Heart right ventricle (tissue), 16 donors: ENCODE results near the gene ARL1. TPM values are rescaled to one million over a fixed set of nuclear protein-coding genes. Genes with fewer than 3 reads are reported as not detected.

Experiments used
- ATAC-seq, 8 donors: fragments of 200-7000 bp; cut with Tn5 transposase; one replicate each; pipeline ENCODE4 v1.9.1; 2020; ENCODE audit warnings: mild to moderate bottlenecking in 8 of 8, moderate library complexity in 8 of 8, moderate number of reproducible peaks in 1 of 8
- DNase-seq, 2 donors: peaks; one replicate each; pipeline ENCODE4 v3.0.0-alpha.2; 2020
- H3K27ac ChIP-seq, 10 donors: fragments of 200-600 bp; sonication (generic) in 2 of 10; one replicate each; pipeline versions ENCODE4 v1.5.0 to v1.8.0; 2020 to 2022; ENCODE audit warnings: mild to moderate bottlenecking in 3 of 10
- H3K27me3 ChIP-seq, 7 donors: fragments of 200-600 bp; one replicate each; pipeline ENCODE4 v1.8.0; 2021 to 2022; ENCODE audit warnings: mild to moderate bottlenecking in 2 of 7
- H3K36me3 ChIP-seq, 9 donors: fragments of 200-600 bp; sonication (generic) in 1 of 9; one replicate each; pipeline versions ENCODE4 v1.5.0 to v1.8.0; 2020 to 2022; ENCODE audit warnings: mild to moderate bottlenecking in 2 of 9
- H3K4me1 ChIP-seq, 9 donors: fragments of 200-600 bp; sonication (generic) in 1 of 9; one replicate each; pipeline versions ENCODE4 v1.5.0 to v1.8.0; 2020 to 2022; ENCODE audit warnings: mild to moderate bottlenecking in 4 of 9
- H3K4me3 ChIP-seq, 10 donors: fragments of 200-600 bp; sonication (generic) in 2 of 10; one replicate each; pipeline versions ENCODE4 v1.5.0 to v1.8.0; 2020 to 2022; ENCODE audit warnings: mild to moderate bottlenecking in 7 of 10, moderate library complexity in 2 of 10
- H3K9me3 ChIP-seq, 11 donors: fragments of 200-600 bp in 10 of 11; sonication (generic) in 2 of 11; one replicate each; pipeline versions ENCODE4 v1.5.0 to v1.8.0; 2013 to 2022; ENCODE audit warnings: mild to moderate bottlenecking in 2 of 11, control low read depth in 1 of 11, moderate library complexity in 1 of 11
- CTCF ChIP-seq, 9 donors: fragments of 200-600 bp; sonication (generic) in 2 of 9; IDR thresholded peaks; one replicate each; pipeline versions ENCODE4 v1.5.0 to v1.8.0; 2021 to 2022; ENCODE audit warnings: antibody characterized with exemption in 9 of 9, mild to moderate bottlenecking in 5 of 9, moderate library complexity in 1 of 9
- WGBS, 2 donors: extraction: QIAGEN DNeasy Blood & Tissue Kit; methylation state at CpG; one replicate each; pipeline ENCODE4 v1.1.7; 2013; ENCODE audit warnings: inconsistent platforms in 1 of 2; 5-methylcytosine and 5-hydroxymethylcytosine counted together
- intact Hi-C, 10 donors: fragments of 100-400 bp; cut with DNase I; formaldehyde crosslinking; loops; one replicate each; pipeline versions ENCODE4 v1.11.1 to v1.14.2; 2022
- polyA plus RNA-seq, 2 donors: library from polyadenylated mRNA; stranded (reverse); fragments of 200-250 nt; gene quantifications; one replicate each; pipeline ENCODE4 v1.2.3, GENCODE V29; 2013
- total RNA-seq, 10 donors: library from RNA; stranded (reverse); fragmentation: NEBNext Ultra II Directional in 3 of 10; extraction: Animal tissue kit (Norgen Biotek cat#: 25700) in 3 of 10; gene quantifications; one replicate each; pipeline versions ENCODE4 v1.2.1 to v1.2.4, GENCODE V29; 2021 to 2023
- donor health status: Arrhythmogenic right ventricular cardiomyopathy.
- donor health status: ischemic (EF 13 %, LVEDD 7.1; RV severe dilation, severe dysfunction).
- donor health status: healthy with polysubstance abuse.
- donor health status: DM: no; HTN: yes; CAD: no.
- donor health status: DM: no; HTN: no; CAD: no.
- donor health status: ischemic (EF 25% LVEDD 6.9; RV normal size, moderate dysfunction).
- donor health status: ischemic (EF 25% LVEDD 5.7; RV mildly dilated, moderate dysfunction).
- donor health status: healthy.
- donor health status: DM: yes; HTN: yes; CAD: no.
- donor health status: Ischemic cardiomyopathy.
- donor health status: ischemic (EF 35%, LVEDD 5.7; RV mildly dilated, moderate dysfunction).
- donor health status: nonischemic (EF 11% LVEDD 7.7; RV severe dilation, severe dysfunction).
- donor health status: DM: yes; HTN: yes; CAD: no.
- donor health status: PGD.
- donor health status: ischemic (EF 29% LVEDD 5.4; RV normal size, mild dysfunction).
- donor health status: nonischemic (EF 23%, LVEDD 6.1; RV moderate dilation, normal function).

The ARL1 gene
- total and polyA plus RNA-seq, 12 donors = 22.2 to 113 (median 93.2) TPM

GRCh38 chr12:101379149-101379548, 28.4 kb downstream of the ARL1 start:
- no peak for TF ChIP-seq CTCF (IDR thresholded peaks at IDR 0.05)
- Histone ChIP-seq H3K9me3 (no peaks in the 10 kb centered on the region), H3K27me3 (no peaks in the 10 kb centered on the region), H3K36me3 (peaks cover 0 to 100% (median 19%) of the 10 kb centered on the region in 9 donors), H3K4me1 (peaks cover 0 to 7% (median 0%) of the 10 kb centered on the region in 9 donors), H3K27ac (no peak overlapping the region), H3K4me3 (no peak overlapping the region)
- DNase-seq (no peak), ATAC-seq (no peak)
- intact Hi-C loops = no loop called here

- TF ChIP-seq CTCF (IDR thresholded peaks at IDR 0.05) = no peak
- no peaks in the 10 kb centered on the region for H3K9me3 ChIP-seq
- H3K4me1 ChIP-seq = peaks cover 0 to 7% (median 0%) of the 10 kb centered on the region in 9 donors
- intact Hi-C loops = no loop called here
- H3K27ac ChIP-seq = no peak overlapping the region
- DNase-seq = no peak
- no peak for ATAC-seq
- no peak overlapping the region for H3K4me3 ChIP-seq
- 91 to 93% methylated on average over 5 of the region's 5 CpGs for WGBS, 2 donors
- H3K36me3 ChIP-seq = peaks cover 0 to 98% (median 31%) of the 10 kb centered on the region in 9 donors
- H3K27me3 ChIP-seq = no peaks in the 10 kb centered on the region
Measured at GRCh38 chr12:101375573-101375972, 32.0 kb downstream of the ARL1 start.

- H3K36me3 ChIP-seq = peaks cover 0 to 98% (median 47%) of the 10 kb centered on the region in 9 donors
- no peaks in the 10 kb centered on the region for H3K9me3 ChIP-seq
- TF ChIP-seq CTCF (IDR thresholded peaks at IDR 0.05) = no peak
- 88 to 96% methylated on average over 1 of the region's 1 CpG for WGBS, 2 donors
- H3K4me1 ChIP-seq = peaks cover 0 to 3% (median 0%) of the 10 kb centered on the region in 9 donors
- H3K27me3 ChIP-seq = no peaks in the 10 kb centered on the region
- no peak overlapping the region for H3K27ac ChIP-seq
- intact Hi-C loops = no loop called here
- no peak for DNase-seq
- H3K4me3 ChIP-seq = no peak overlapping the region
- no peak for ATAC-seq
Measured at GRCh38 chr12:101372431-101372830, 35.1 kb downstream of the ARL1 start.

- WGBS, 2 donors = 98 to 100% methylated on average over 6 of the region's 6 CpGs
- no peak for TF ChIP-seq CTCF (IDR thresholded peaks at IDR 0.05)
- no peaks in the 10 kb centered on the region for H3K9me3 ChIP-seq
- H3K4me3 ChIP-seq = no peak overlapping the region
- peaks cover 0 to 3% (median 0%) of the 10 kb centered on the region in 9 donors for H3K4me1 ChIP-seq
- ATAC-seq = no peak
- H3K36me3 ChIP-seq = peaks cover 0 to 100% (median 48%) of the 10 kb centered on the region in 9 donors
- H3K27ac ChIP-seq = no peak overlapping the region
- no peaks in the 10 kb centered on the region for H3K27me3 ChIP-seq
- intact Hi-C loops = loop anchor here in 1 of 10 donors (5.0 kb wide), 1 partner anchor 61 kb away; no protein-coding TSS in a partner anchor
- no peak for DNase-seq
Measured at GRCh38 chr12:101368016-101368415, 39.6 kb downstream of the ARL1 start.
